Naive thymus-derived CD4-positive, alpha-beta T cell (primary cell): Measurements from ENCODE around the gene STOML3. TPM values are rescaled to one million over a fixed set of nuclear protein-coding genes. Genes with fewer than 3 reads are reported as not detected.

Experiments
- ATAC-seq: fragments of 150-1000 bp; cut with Tn5 transposase; 2 replicates; pipeline ENCODE4 v1.10.0; 2021; ENCODE audit warnings: mild to moderate bottlenecking, moderate library complexity
- CTCF ChIA-PET: fragments of 350-600 bp; sonication (Branson Sonifier 250); formaldehyde crosslinking; loops from one replicate; lab custom pipeline; 2021; ENCODE audit warnings: antibody characterized with exemption; lab: Charles Lee
- POLR2A ChIA-PET: fragments of 350-600 bp; sonication (Branson Sonifier 250); formaldehyde crosslinking; loops from one replicate; lab custom pipeline; 2021; ENCODE audit warnings: antibody characterized with exemption, inconsistent platforms; lab: Charles Lee
- DNase-seq, 9 donors: peaks; one replicate each; pipeline versions ENCODE4 v3.0.0 to v3.0.0-alpha.2; 2020 to 2022; ENCODE audit warnings: mixed read lengths in 1 of 9
- H3K27ac ChIP-seq: one replicate; pipeline ENCODE4 v1.7.0; 2013; ENCODE audit warnings: mild to moderate bottlenecking, low read depth, low read length, moderate library complexity
- H3K27me3 ChIP-seq, 2 donors: one replicate each; pipeline ENCODE4 v1.7.0; 2013; ENCODE audit warnings: low read length in 2 of 2, mild to moderate bottlenecking in 2 of 2, moderate library complexity in 2 of 2; ENCODE audit not compliant: control insufficient read depth in 2 of 2, insufficient read depth in 2 of 2
- H3K36me3 ChIP-seq, 3 experiments: 1 replicate in 2 of 3; 2 replicates in 1 of 3; pipeline ENCODE4 v1.7.0; 2013; ENCODE audit warnings: low read length in 3 of 3, mild to moderate bottlenecking in 3 of 3, moderate library complexity in 1 of 3; ENCODE audit not compliant: insufficient read depth in 3 of 3, control insufficient read depth in 2 of 3
- H3K4me1 ChIP-seq, 2 donors: one replicate each; pipeline ENCODE4 v1.7.0; 2013; ENCODE audit warnings: low read length in 2 of 2, mild to moderate bottlenecking in 2 of 2, moderate library complexity in 1 of 2; ENCODE audit not compliant: control insufficient read depth in 2 of 2, insufficient read depth in 2 of 2
- H3K4me3 ChIP-seq: 2 replicates; pipeline ENCODE4 v1.7.0; 2013; ENCODE audit warnings: mild to moderate bottlenecking, low read length
- H3K9me3 ChIP-seq, 3 experiments: 1 replicate in 2 of 3; 2 replicates in 1 of 3; pipeline ENCODE4 v1.7.0; 2013; ENCODE audit warnings: low read length in 3 of 3; ENCODE audit not compliant: control insufficient read depth in 2 of 3
- H3K27ac Mint-ChIP-seq, 9 donors: one replicate each; pipeline ENCODE4 v1.8.0; 2020 to 2022; ENCODE audit warnings: mixed read lengths in 9 of 9, mild to moderate bottlenecking in 8 of 9, moderate library complexity in 5 of 9, inconsistent platforms in 2 of 9
- H3K27me3 Mint-ChIP-seq, 5 donors: one replicate each; pipeline ENCODE4 v1.8.0; 2021 to 2022; ENCODE audit warnings: mixed read lengths in 5 of 5, mild to moderate bottlenecking in 1 of 5
- H3K36me3 Mint-ChIP-seq, 5 donors: one replicate each; pipeline ENCODE4 v1.8.0; 2020 to 2022; ENCODE audit warnings: mixed read lengths in 5 of 5, mild to moderate bottlenecking in 3 of 5, inconsistent platforms in 1 of 5
- H3K4me1 Mint-ChIP-seq, 7 donors: one replicate each; pipeline ENCODE4 v1.8.0; 2020 to 2022; ENCODE audit warnings: mixed read lengths in 7 of 7, mild to moderate bottlenecking in 3 of 7, inconsistent platforms in 1 of 7
- H3K4me3 Mint-ChIP-seq, 10 donors: one replicate each; pipeline ENCODE4 v1.8.0; 2020 to 2022; ENCODE audit warnings: mild to moderate bottlenecking in 10 of 10, mixed read lengths in 10 of 10, moderate library complexity in 6 of 10, inconsistent platforms in 2 of 10
- H3K9me3 Mint-ChIP-seq, 11 donors: one replicate each; pipeline ENCODE4 v1.8.0; 2020 to 2022; ENCODE audit warnings: mixed read lengths in 11 of 11, mild to moderate bottlenecking in 4 of 11, inconsistent platforms in 1 of 11, moderate library complexity in 1 of 11
- intact Hi-C, 2 donors: fragments of 100-400 bp; cut with micrococcal nuclease; formaldehyde crosslinking; loops; one replicate each; pipeline ENCODE4 v1.15.1; 2023
- polyA plus RNA-seq, 2 donors: library from polyadenylated mRNA; unstranded; fragments of 300-500 nt; fragmentation: Illumina TruSeq; gene quantifications; one replicate each; pipeline ENCODE4 v1.2.3, GENCODE V29; 2021
- total RNA-seq, 6 experiments: library from RNA in 5 of 6; stranded (reverse) in 5 of 6; gene quantifications; 1 replicate in 5 of 6; 2 replicates in 1 of 6; pipeline ENCODE4 v1.2.3 and lab custom pipeline; 2021 to 2026

The STOML3 gene
- total and polyA plus RNA-seq, 7 experiments from 2014 or later = not detected

DNA sequence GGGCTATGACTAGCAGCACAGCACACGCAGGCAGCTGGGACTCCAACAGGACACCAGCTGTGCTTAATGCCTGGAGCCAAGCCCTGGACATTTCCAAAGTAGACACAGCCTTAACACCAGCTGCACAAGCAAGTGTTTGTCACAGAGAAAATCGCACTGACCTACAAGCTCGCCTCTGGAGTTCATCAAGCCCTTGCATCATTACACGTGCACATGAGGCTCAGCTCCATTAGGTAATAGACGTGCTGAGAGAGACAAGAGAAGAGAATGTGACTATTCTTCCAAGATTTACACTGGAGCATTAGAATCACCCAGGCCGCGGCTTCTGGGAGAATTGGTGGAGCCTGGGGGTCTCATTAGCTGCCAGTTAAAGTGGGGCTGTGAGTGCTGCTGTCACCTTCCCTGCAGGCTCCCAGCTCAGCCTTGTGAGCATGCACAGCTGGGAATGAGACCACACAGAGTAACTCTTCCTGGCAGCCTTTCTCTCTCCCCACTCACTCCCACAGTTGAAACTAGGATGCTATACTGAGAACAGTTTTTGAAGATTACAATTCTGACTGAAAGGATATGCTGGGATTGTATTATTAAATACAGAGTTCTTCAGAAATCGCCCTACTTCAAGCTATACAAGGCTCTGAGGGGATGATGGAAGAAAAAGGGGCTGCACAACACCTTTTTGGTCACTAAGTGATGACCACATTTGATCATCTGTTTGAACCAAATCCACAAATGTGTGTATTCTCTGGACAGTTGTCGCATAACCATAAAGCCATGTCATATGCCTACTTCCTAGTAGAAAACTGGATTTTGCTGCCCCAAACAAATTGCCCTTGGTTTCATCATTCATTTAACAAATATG is 10.5 kb downstream of the STOML3 start:
- Histone ChIP-seq H3K36me3 (no peaks in the 10 kb centered on the region), H3K4me1 (no peaks in the 10 kb centered on the region), H3K4me3 (no peak overlapping the region), H3K27ac (no peak overlapping the region), H3K27me3 (no peaks in the 10 kb centered on the region), H3K9me3 (no peaks in the 10 kb centered on the region)
- intact Hi-C loops = no loop called here
- no peak for DNase-seq
- no peak for ATAC-seq
- CTCF ChIA-PET = no interaction called here
- Mint-ChIP-seq H3K4me3 (no peak overlapping the region), H3K4me1 (no peaks in the 10 kb centered on the region), H3K27ac (no peak overlapping the region), H3K27me3 (peaks cover 0 to 23% (median 15%) of the 10 kb centered on the region in 5 donors), H3K9me3 (peaks cover 0 to 20% (median 9%) of the 10 kb centered on the region in 11 donors), H3K36me3 (peaks cover 0 to 9% (median 0%) of the 10 kb centered on the region in 5 donors)
- POLR2A ChIA-PET = no interaction called here

DNA sequence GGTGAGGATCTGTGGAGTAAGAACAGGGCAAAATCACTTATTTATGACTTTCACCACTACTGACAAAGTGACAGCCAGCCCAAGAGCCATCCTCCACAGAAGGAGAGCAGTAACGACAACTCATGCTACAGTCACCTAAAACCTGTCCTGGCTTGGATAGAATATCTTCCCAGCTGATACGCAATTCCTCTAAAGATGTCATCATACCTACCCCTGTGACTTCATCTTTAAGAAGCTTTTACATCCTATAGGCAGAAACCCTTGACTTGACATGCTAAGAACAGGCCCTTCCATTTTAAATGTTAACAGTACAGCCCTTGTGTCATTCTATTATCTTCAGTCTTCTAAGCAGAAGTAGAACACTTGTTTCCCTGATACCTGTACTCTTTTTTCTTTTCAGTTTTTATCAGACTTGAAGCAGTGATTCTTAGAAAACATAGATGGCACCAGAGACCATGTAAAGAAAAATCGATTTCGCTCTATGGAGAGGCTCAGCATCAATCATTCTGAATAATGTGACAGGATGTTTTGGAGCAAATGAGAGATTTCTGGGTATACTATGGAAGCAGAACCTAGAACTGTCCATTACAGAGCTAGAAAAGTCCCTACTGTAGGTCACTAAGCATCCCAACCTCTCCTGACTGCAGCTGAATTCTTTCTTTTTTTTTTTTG is 20.1 kb downstream of the STOML3 start:
- Mint-ChIP-seq H3K9me3 (no peaks in the 10 kb centered on the region), H3K36me3 (no peaks in the 10 kb centered on the region), H3K27me3 (peaks cover 0 to 11% (median 7%) of the 10 kb centered on the region in 5 donors), H3K4me1 (no peaks in the 10 kb centered on the region), H3K4me3 (no peak overlapping the region), H3K27ac (no peak overlapping the region)
- ChIA-PET CTCF (interaction anchor here (0.5 kb wide), 1 partner anchor 1987 kb away, joined by 3 read pairs; no protein-coding TSS in a partner anchor), POLR2A (no interaction called here)
- ATAC-seq (no peak), DNase-seq (peak in 2 of 9 donors; percentile 0 to 3)
- intact Hi-C loops = loop anchor here in 1 of 2 donors (1.0 to 2.0 kb wide), 2 partner anchors 642 to 706 kb away; no protein-coding TSS in a partner anchor
- no peak overlapping the region for H3K4me3 ChIP-seq
- H3K36me3 ChIP-seq = no peaks in the 10 kb centered on the region
- H3K9me3 ChIP-seq = no peaks in the 10 kb centered on the region
- H3K27me3 ChIP-seq = no peaks in the 10 kb centered on the region
- no peaks in the 10 kb centered on the region for H3K4me1 ChIP-seq
- H3K27ac ChIP-seq = no peak overlapping the region

DNA sequence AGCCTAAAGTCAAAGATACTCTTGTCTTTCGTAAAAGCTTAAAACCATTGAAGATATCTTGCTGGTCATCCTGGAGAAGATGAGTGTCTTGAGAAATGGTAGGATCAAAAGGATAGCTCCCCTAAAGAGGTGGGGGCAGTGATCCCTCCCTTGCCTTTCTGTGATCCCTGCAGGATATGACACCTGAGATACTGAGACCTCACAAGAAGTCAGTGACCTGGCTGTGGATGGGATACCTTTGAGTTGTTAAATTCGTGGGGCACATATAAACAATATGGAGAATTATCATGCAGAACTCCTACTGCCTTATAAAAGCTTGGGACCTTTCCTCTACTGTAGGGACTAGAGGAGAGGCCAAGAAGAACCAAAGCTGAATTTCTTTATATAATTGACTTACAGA is 21.4 kb downstream of the STOML3 start:
- no peaks in the 10 kb centered on the region for H3K36me3 Mint-ChIP-seq
- H3K4me3 Mint-ChIP-seq = no peak overlapping the region
- CTCF ChIA-PET = no interaction called here
- no peaks in the 10 kb centered on the region for H3K36me3 ChIP-seq
- DNase-seq (no peak), ATAC-seq (no peak)
- no peaks in the 10 kb centered on the region for H3K27me3 ChIP-seq
- H3K9me3 Mint-ChIP-seq = peaks cover 0 to 1% (median 0%) of the 10 kb centered on the region in 11 donors
- no peaks in the 10 kb centered on the region for H3K4me1 Mint-ChIP-seq
- intact Hi-C loops = no loop called here
- H3K27me3 Mint-ChIP-seq = peaks cover 5 to 21% (median 8%) of the 10 kb centered on the region in 5 donors
- H3K27ac Mint-ChIP-seq = no peak overlapping the region
- H3K9me3 ChIP-seq = no peaks in the 10 kb centered on the region
- no peak overlapping the region for H3K27ac ChIP-seq
- POLR2A ChIA-PET = no interaction called here
- H3K4me3 ChIP-seq = no peak overlapping the region
- H3K4me1 ChIP-seq = no peaks in the 10 kb centered on the region

DNA sequence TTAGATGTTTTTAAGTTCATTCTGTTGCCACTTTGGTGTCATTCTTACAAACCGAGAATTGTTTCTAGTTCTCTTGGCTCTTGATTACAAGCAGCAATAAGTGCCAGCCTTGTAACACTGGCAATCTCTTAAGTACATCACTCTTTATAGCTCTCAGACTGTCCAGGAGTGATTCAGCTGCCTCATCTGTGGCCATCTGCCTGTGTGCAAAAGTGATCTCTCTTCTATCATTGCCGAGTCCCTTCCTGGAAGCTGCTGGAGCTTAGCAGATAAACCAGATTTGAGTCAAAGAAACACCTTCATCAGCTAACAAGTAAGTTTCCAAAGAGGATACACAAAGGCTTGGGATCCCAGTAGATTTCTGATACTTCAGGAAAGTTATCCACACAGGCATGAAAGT is 23.2 kb downstream of the STOML3 start:
- Mint-ChIP-seq H3K9me3 (peaks cover 0 to 1% (median 0%) of the 10 kb centered on the region in 11 donors), H3K27me3 (peaks cover 5 to 25% (median 9%) of the 10 kb centered on the region in 5 donors), H3K27ac (no peak overlapping the region), H3K36me3 (no peaks in the 10 kb centered on the region), H3K4me1 (no peaks in the 10 kb centered on the region), H3K4me3 (no peak overlapping the region)
- no peak for DNase-seq
- ATAC-seq = no peak
- H3K36me3 ChIP-seq = no peaks in the 10 kb centered on the region
- H3K27me3 ChIP-seq = no peaks in the 10 kb centered on the region
- no peak overlapping the region for H3K4me3 ChIP-seq
- no peaks in the 10 kb centered on the region for H3K9me3 ChIP-seq
- no peaks in the 10 kb centered on the region for H3K4me1 ChIP-seq
- H3K27ac ChIP-seq = no peak overlapping the region
- ChIA-PET CTCF (no interaction called here), POLR2A (no interaction called here)
- intact Hi-C loops = no loop called here

DNA sequence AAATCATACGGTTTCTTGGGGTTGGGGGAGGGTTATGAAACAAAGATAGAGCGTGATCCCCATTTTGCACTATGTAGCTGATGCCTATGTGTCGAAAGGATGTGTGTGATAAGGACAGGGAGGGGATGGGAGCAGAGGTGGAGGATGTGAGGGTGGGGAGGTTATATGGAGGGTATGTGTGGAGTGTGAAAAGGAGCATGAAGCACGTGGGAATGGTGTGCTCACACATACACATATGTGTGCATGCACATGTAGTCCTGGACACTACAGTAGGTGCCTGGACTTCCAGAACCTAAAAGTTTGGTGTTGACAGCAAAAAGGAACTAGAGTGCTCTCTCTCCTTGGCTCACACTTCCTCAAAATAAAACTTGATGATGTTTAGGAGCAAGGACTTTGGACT is 25.4 kb downstream of the STOML3 start:
- H3K9me3 ChIP-seq = peaks cover 0 to 4% (median 0%) of the 10 kb centered on the region in 3 experiments
- H3K27ac ChIP-seq = no peak overlapping the region
- Mint-ChIP-seq H3K27me3 (peaks cover 2 to 36% (median 11%) of the 10 kb centered on the region in 5 donors), H3K36me3 (no peaks in the 10 kb centered on the region), H3K27ac (no peak overlapping the region), H3K9me3 (peaks cover 0 to 4% (median 0%) of the 10 kb centered on the region in 11 donors), H3K4me1 (no peaks in the 10 kb centered on the region), H3K4me3 (no peak overlapping the region)
- no peak for DNase-seq
- no peak overlapping the region for H3K4me3 ChIP-seq
- CTCF ChIA-PET = no interaction called here
- H3K36me3 ChIP-seq = no peaks in the 10 kb centered on the region
- no peak for ATAC-seq
- intact Hi-C loops = no loop called here
- no peaks in the 10 kb centered on the region for H3K4me1 ChIP-seq
- POLR2A ChIA-PET = no interaction called here
- no peaks in the 10 kb centered on the region for H3K27me3 ChIP-seq

DNA sequence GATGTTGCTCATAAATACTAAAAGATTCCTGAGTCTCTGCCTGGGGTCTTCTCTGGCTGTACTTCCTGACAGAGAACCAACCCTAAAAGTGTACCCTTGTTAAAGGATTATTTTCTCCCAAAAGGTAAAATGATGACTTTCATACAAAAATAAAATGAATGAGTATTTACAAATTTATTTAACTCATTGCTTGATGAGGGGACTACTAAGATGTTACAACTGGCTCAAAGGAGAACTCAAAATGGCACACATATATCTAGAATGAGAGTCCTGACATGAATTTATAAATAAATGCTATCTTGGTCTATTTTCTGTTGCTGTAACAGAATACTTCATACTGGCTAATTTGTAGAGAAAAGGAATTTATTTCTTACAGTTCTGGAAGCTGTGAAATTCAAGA is 30.5 kb downstream of the STOML3 start:
- H3K27me3 Mint-ChIP-seq = peaks cover under 1 to 37% (median 12%) of the 10 kb centered on the region in 5 donors
- Histone ChIP-seq H3K36me3 (no peaks in the 10 kb centered on the region), H3K4me3 (no peak overlapping the region), H3K4me1 (no peaks in the 10 kb centered on the region), H3K9me3 (peaks cover 0 to 7% (median 0%) of the 10 kb centered on the region in 3 experiments), H3K27me3 (no peaks in the 10 kb centered on the region), H3K27ac (no peak overlapping the region)
- POLR2A ChIA-PET = no interaction called here
- no peak overlapping the region for H3K4me3 Mint-ChIP-seq
- H3K4me1 Mint-ChIP-seq = no peaks in the 10 kb centered on the region
- H3K27ac Mint-ChIP-seq = no peak overlapping the region
- DNase-seq (no peak), ATAC-seq (no peak)
- H3K9me3 Mint-ChIP-seq = peaks cover 0 to 12% (median 1%) of the 10 kb centered on the region in 11 donors
- CTCF ChIA-PET = no interaction called here
- H3K36me3 Mint-ChIP-seq = peaks cover 0 to 4% (median 0%) of the 10 kb centered on the region in 5 donors
- intact Hi-C loops = no loop called here
